Upper lobe of right lung (tissue), 1 donor: ENCODE measurements around the gene NDUFAF5. TPM values are rescaled to one million over a fixed set of nuclear protein-coding genes. Genes with fewer than 3 reads are reported as not detected.
A peak's percentile ranks its signal among the peaks of the same experiment; 100 is the strongest.
"Not testable (repeated sequence)": the region's sequence is repeated elsewhere in the genome, so short reads cannot be mapped to it uniquely, and the experiment has no call there.

Source experiments
- ATAC-seq: fragments of 200-7000 bp; cut with Tn5 transposase; one replicate; pipeline ENCODE4 v1.9.1; 2020; ENCODE audit warnings: mild to moderate bottlenecking, moderate library complexity
- DNase-seq: peaks from one replicate; pipeline ENCODE4 v3.0.0-alpha.2; 2020
- H3K27ac ChIP-seq: fragments of 200-600 bp; one replicate; pipeline ENCODE4 v1.8.0; 2022
- H3K27me3 ChIP-seq: fragments of 200-600 bp; one replicate; pipeline ENCODE4 v1.8.0; 2022; ENCODE audit warnings: mild to moderate bottlenecking
- H3K36me3 ChIP-seq: fragments of 200-600 bp; one replicate; pipeline ENCODE4 v1.8.0; 2022
- H3K4me1 ChIP-seq: fragments of 200-600 bp; one replicate; pipeline ENCODE4 v1.8.0; 2022
- H3K4me3 ChIP-seq: fragments of 200-600 bp; one replicate; pipeline ENCODE4 v1.8.0; 2022; ENCODE audit warnings: mild to moderate bottlenecking
- H3K9me3 ChIP-seq: fragments of 200-600 bp; one replicate; pipeline ENCODE4 v1.8.0; 2022
- intact Hi-C: fragments of 100-400 bp; cut with DNase I; formaldehyde crosslinking; loops from one replicate; pipeline ENCODE4 v1.11.0; 2022
- long read RNA-seq: library from polyadenylated mRNA; unstranded; transcript quantifications from one replicate; pipeline ENCODE4 v2.0.0, GENCODE V29; 2021
- total RNA-seq: library from RNA; stranded (reverse); fragmentation: NEBNext Ultra II Directional; extraction: Animal tissue kit (Norgen Biotek cat#: 25700); gene quantifications from one replicate; pipeline ENCODE4 v1.2.1, GENCODE V29; 2021
- TF ChIP-seq, protein P1 (sequence below): fragments of 200-600 bp; IDR thresholded peaks from one replicate; pipeline ENCODE4 v1.8.0; 2022; ENCODE audit warnings: antibody characterized with exemption
- donor health status: DM: no; HTN: yes; CAD: no; lungs with severe emphysema.

NDUFAF5 gene, protein sequence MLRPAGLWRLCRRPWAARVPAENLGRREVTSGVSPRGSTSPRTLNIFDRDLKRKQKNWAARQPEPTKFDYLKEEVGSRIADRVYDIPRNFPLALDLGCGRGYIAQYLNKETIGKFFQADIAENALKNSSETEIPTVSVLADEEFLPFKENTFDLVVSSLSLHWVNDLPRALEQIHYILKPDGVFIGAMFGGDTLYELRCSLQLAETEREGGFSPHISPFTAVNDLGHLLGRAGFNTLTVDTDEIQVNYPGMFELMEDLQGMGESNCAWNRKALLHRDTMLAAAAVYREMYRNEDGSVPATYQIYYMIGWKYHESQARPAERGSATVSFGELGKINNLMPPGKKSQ
- total RNA-seq = 20.1 TPM
- long read RNA-seq, partial matches to known transcripts = 0 of 5 reads
- long read RNA-seq, other reads (novel, unspliced or antisense) = 3 of 5 reads

DNA sequence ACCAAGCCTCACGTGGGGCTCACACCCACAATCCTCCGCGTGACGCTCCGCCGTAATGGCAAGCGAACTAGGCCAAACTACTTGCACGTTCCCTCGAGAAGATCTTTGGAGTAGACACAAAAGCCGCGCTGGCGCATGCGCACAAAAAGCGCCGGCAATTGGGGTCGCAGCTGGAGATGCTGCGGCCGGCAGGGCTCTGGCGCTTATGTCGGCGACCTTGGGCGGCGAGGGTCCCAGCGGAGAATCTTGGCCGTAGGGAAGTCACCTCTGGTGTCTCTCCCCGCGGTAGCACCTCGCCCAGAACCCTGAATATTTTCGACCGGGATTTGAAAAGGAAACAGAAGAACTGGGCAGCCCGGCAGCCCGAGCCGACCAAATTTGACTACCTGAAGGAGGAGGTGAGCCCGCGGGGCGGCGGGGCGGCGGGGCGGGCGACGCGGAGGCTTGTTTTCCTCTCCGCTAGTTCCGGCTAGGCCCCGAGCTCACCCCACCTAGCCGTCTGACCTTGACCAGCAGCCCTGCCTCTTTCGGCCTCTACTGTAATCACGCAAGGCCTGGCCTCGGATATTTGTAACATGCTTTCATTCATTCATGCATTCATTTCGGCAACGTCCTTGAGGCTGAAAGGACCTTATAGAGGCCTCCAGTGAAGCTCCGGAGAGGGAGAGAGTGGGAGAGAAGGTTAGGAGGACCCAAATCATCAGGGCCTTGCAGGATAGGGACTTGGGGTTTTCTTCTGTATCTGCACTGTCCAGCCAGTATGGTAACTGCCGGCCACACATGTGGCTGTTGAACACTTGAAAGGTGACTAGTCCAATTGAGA lies at the start of gene NDUFAF5, which contains the start of gene ESF1:
Gene NDUFAF5 (plus strand): TSS at position 136 of the 823 bp plus-strand sequence. CDS start 41 bp downstream, at position 177.
Gene ESF1 (minus strand): TSS at position 27 of the 823 bp plus-strand sequence. CDS start 1,779 bp downstream, outside the sequence.
- H3K4me3 ChIP-seq = peak within 1 kb of the TSS; percentile 82
- H3K9me3 ChIP-seq = no peaks in the 10 kb centered on the region
- DNase-seq (peak; percentile 97), ATAC-seq (peak; percentile 99)
- peaks cover 39% of the 10 kb centered on the region for H3K36me3 ChIP-seq
- no peaks in the 10 kb centered on the region for H3K27me3 ChIP-seq
- H3K4me1 ChIP-seq = peaks cover 29% of the 10 kb centered on the region
- peak within 1 kb of the TSS; percentile 91 for H3K27ac ChIP-seq
- intact Hi-C loops = no loop called here
- TF ChIP-seq, protein P1, sequence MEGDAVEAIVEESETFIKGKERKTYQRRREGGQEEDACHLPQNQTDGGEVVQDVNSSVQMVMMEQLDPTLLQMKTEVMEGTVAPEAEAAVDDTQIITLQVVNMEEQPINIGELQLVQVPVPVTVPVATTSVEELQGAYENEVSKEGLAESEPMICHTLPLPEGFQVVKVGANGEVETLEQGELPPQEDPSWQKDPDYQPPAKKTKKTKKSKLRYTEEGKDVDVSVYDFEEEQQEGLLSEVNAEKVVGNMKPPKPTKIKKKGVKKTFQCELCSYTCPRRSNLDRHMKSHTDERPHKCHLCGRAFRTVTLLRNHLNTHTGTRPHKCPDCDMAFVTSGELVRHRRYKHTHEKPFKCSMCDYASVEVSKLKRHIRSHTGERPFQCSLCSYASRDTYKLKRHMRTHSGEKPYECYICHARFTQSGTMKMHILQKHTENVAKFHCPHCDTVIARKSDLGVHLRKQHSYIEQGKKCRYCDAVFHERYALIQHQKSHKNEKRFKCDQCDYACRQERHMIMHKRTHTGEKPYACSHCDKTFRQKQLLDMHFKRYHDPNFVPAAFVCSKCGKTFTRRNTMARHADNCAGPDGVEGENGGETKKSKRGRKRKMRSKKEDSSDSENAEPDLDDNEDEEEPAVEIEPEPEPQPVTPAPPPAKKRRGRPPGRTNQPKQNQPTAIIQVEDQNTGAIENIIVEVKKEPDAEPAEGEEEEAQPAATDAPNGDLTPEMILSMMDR = no peak

DNA sequence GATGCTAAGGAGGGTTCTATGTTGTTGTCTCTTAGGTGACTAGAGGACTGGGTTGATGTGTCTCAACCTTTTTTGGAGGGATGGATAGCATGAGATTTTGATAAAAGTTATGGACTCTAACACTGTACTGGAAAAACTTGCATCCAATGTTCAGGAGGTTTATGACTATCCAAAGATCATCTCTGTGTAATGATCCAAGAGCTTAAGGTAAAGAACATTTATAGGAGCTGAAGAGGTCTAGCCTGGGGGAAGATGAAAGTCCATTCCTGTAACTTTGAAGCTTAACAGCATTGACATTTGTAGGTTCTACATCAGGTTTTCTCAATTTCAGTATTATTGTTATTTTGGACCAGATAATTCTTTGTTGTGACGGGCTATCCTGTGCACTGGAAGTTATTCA lies 49.0 kb upstream of the NDUFAF5 start:
- Histone ChIP-seq H3K4me3 (no peak overlapping the region), H3K36me3 (peaks cover 27% of the 10 kb centered on the region), H3K27ac (peak overlapping the region; percentile 26), H3K4me1 (peaks cover 3% of the 10 kb centered on the region), H3K9me3 (no peaks in the 10 kb centered on the region), H3K27me3 (no peaks in the 10 kb centered on the region)
- DNase-seq (no peak), ATAC-seq (no peak)
- intact Hi-C loops = no loop called here
- TF ChIP-seq, protein P1 = no peak

DNA sequence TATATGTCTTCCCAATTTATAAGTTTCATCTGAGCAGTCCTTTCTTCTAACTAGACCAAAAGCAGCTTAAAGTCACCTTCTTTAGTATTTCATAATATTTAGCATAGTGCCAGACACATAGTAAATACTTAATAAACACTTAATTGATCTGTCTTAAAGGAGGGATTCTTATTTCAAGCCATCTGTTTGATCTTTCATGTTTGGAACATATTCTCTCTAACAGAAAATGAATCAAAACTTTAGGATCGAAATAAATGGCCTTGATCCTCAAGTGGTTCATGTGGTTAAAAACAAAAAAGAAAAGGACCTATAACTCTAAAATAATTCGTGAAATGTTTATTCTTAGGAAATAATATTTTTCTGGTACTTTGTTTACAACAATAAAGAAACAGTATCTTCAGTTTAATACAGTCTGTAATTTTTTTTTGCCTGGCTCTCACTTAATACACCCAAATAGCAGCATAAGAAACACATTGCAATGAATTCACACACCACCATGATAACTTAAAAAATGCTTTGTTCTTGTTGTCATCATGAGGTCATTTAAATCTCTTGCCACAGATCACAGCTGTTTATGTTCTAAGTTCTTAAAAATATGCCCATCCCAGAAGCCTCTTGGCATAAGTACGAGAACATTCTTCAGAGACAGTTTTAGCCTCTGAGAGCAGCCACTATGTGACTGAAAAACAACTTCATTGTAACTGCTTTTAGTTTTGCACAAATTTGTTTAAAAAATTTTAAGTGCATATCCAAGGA lies 48.2 kb upstream of the NDUFAF5 start:
- intact Hi-C loops = no loop called here
- Histone ChIP-seq H3K9me3 (no peaks in the 10 kb centered on the region), H3K27ac (peak overlapping the region; percentile 26), H3K27me3 (no peaks in the 10 kb centered on the region), H3K4me1 (peaks cover 3% of the 10 kb centered on the region), H3K36me3 (peaks cover 19% of the 10 kb centered on the region), H3K4me3 (no peak overlapping the region)
- TF ChIP-seq, protein P1 = no peak
- DNase-seq = no peak
- no peak for ATAC-seq

DNA sequence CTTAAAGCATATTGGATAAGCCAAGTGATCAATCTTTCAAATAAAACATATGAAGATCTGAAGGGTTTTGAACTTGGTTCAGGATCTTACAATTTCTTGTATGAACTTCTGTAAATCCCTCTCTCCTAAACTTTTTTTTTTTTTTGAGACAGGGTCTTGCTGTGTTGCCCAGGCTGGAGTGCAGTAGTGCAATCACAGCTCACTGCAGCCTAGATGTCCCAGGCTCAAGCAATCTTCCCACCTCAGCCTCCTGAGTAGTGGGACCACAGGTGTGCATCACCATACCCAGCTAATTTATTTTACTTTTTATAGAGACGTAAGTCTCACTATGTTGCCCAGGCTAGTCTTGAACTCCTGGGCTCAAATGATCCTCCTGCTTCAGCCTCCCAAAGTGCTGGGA lies 46.6 kb upstream of the NDUFAF5 start:
- ATAC-seq, H3K27ac ChIP-seq: not testable (repeated sequence)

DNA sequence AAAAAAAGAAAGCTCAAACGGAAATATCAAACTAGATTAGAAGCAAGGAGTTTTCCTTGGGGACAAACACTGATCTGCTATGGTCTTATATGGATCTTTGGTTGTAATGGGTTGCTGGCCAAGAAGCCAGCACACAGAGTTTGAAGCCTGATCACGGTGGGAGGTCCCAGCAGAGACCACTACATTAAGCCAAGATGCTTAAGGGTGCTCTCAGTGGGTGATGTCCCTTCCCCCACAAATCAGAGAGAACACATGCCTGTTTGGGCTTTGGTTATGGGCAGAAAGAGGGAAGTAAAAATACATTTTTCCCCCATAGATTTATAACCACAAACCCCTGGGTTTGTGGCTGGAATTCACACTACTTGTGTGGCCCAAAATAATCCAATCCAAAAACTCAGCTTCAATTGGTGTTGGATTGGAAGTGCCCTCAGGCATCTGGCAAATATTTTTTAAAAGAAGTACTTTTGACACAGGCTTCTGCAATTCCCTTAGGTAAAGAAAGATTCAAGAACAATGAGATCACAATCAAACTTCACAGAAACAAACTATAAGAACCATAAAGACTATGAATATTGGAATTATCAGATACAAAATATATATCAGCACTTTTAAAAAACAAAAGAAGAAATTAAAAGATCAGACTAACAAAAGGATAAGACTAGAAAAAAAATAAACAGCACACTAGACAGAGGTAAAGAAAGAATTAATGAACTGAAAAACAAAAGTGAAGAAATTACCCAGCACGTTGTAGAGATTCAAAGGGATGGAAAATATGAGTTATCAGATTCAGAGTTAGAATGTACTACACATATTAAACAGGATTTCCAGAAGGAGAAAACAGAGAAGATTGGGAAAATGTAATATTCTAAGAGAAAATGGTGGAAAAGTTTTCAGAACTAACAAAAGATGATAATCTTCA lies 44.8 kb upstream of the NDUFAF5 start:
- TF ChIP-seq, protein P1 = no peak
- Histone ChIP-seq H3K9me3 (no peaks in the 10 kb centered on the region), H3K4me3 (no peak overlapping the region), H3K27me3 (no peaks in the 10 kb centered on the region), H3K36me3 (no peaks in the 10 kb centered on the region), H3K4me1 (peaks cover 3% of the 10 kb centered on the region), H3K27ac (no peak overlapping the region)
- intact Hi-C loops = no loop called here
- no peak for ATAC-seq
- no peak for DNase-seq

More for the DNA sequence above, 46.6 kb upstream of the NDUFAF5 start:
- H3K4me1 ChIP-seq, H3K4me3 ChIP-seq, intact Hi-C loops, DNase-seq, H3K27me3 ChIP-seq, H3K9me3 ChIP-seq, H3K36me3 ChIP-seq: not testable (repeated sequence)
